ENCODE results near the gene MTFMT.

Gene MTFMT

GRCh38 chr15:65052956-65053355 is 23.5 kb upstream of the MTFMT start:
- TF ChIP-seq, protein P1, sequence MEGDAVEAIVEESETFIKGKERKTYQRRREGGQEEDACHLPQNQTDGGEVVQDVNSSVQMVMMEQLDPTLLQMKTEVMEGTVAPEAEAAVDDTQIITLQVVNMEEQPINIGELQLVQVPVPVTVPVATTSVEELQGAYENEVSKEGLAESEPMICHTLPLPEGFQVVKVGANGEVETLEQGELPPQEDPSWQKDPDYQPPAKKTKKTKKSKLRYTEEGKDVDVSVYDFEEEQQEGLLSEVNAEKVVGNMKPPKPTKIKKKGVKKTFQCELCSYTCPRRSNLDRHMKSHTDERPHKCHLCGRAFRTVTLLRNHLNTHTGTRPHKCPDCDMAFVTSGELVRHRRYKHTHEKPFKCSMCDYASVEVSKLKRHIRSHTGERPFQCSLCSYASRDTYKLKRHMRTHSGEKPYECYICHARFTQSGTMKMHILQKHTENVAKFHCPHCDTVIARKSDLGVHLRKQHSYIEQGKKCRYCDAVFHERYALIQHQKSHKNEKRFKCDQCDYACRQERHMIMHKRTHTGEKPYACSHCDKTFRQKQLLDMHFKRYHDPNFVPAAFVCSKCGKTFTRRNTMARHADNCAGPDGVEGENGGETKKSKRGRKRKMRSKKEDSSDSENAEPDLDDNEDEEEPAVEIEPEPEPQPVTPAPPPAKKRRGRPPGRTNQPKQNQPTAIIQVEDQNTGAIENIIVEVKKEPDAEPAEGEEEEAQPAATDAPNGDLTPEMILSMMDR (IDR thresholded peaks at IDR 0.05; ENCODE audit: poor library complexity, severe bottlenecking): no peak
- Histone ChIP-seq H3K27me3 (ENCODE audit: insufficient read depth, poor library complexity, severe bottlenecking) (no peaks in the 10 kb centered on the region), H3K36me3 (ENCODE audit: low read depth) (no peaks in the 10 kb centered on the region), H3K4me3 (ENCODE audit: severe bottlenecking) (no peak overlapping the region), H3K9me3 (ENCODE audit: severe bottlenecking) (no peaks in the 10 kb centered on the region), H3K27ac (ENCODE audit: poor library complexity, severe bottlenecking) (no peak overlapping the region), H3K4me1 (ENCODE audit: insufficient read depth, poor library complexity, severe bottlenecking) (no peaks in the 10 kb centered on the region)
- ATAC-seq (ENCODE audit: low read depth) (no peak), DNase-seq (ENCODE audit: low spot score) (no peak)

DNA sequence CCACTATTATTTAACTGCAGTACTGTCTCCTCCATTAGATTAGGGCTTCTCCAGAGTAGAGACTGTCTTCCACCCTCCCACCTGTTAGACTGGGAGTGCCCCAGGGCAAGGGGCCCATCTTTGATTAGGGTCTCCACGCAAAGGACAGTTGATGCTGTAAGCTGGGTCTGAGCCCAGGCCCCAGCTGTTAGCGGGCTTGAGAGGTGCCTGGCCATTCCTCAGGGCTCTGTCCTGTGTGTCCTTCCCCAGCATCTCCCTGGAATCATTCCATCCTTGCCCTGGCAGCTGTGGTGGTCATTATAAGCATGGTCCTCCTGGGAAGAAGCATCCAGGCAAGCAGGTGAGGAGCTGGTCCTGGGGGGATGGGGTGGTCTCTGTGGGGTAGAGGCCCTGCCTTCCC is 21.8 kb upstream of the MTFMT start:
- no peaks in the 10 kb centered on the region for H3K27me3 ChIP-seq (ENCODE audit: insufficient read depth, poor library complexity, severe bottlenecking)
- H3K36me3 ChIP-seq (ENCODE audit: low read depth): no peaks in the 10 kb centered on the region
- DNase-seq (ENCODE audit: low spot score) (no peak), ATAC-seq (ENCODE audit: low read depth) (no peak)
- TF ChIP-seq, protein P1 (IDR thresholded peaks at IDR 0.05; ENCODE audit: poor library complexity, severe bottlenecking): no peak
- no peak overlapping the region for H3K4me3 ChIP-seq (ENCODE audit: severe bottlenecking)
- H3K9me3 ChIP-seq (ENCODE audit: severe bottlenecking): no peaks in the 10 kb centered on the region
- H3K27ac ChIP-seq (ENCODE audit: poor library complexity, severe bottlenecking): no peak overlapping the region
- H3K4me1 ChIP-seq (ENCODE audit: insufficient read depth, poor library complexity, severe bottlenecking): no peaks in the 10 kb centered on the region

DNA sequence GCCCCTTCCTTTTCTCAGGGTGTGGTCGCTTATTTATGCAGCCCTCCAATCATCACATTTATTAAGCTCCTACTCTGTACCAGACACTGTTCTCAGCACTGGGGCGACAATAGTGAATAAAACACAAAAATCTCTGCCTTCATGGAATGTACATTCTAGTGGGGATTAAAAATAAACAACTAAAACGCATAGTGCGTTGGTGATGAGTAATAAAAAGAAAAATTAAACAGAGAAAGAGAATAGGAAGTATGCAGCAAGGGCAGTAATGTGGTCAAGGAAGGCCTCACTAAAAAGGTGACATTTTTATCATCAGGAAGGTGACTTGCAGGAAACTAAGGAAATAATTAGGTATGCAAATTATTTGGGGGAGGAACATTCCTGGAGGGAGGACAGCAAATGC is 20.8 kb upstream of the MTFMT start:
- Histone ChIP-seq H3K36me3 (ENCODE audit: low read depth) (no peaks in the 10 kb centered on the region), H3K4me1 (ENCODE audit: insufficient read depth, poor library complexity, severe bottlenecking) (no peaks in the 10 kb centered on the region), H3K4me3 (ENCODE audit: severe bottlenecking) (no peak overlapping the region), H3K27me3 (ENCODE audit: insufficient read depth, poor library complexity, severe bottlenecking) (no peaks in the 10 kb centered on the region), H3K27ac (ENCODE audit: poor library complexity, severe bottlenecking) (no peak overlapping the region), H3K9me3 (ENCODE audit: severe bottlenecking) (no peaks in the 10 kb centered on the region)
- TF ChIP-seq, protein P1 (IDR thresholded peaks at IDR 0.05; ENCODE audit: poor library complexity, severe bottlenecking): no peak
- ATAC-seq (ENCODE audit: low read depth) (no peak), DNase-seq (ENCODE audit: low spot score) (no peak)

- no peak overlapping the region for H3K27ac ChIP-seq (ENCODE audit: poor library complexity, severe bottlenecking)
- no peaks in the 10 kb centered on the region for H3K4me1 ChIP-seq (ENCODE audit: insufficient read depth, poor library complexity, severe bottlenecking)
- peak overlapping the region; percentile 10 for H3K4me3 ChIP-seq (ENCODE audit: severe bottlenecking)
- no peaks in the 10 kb centered on the region for H3K9me3 ChIP-seq (ENCODE audit: severe bottlenecking)
- H3K27me3 ChIP-seq (ENCODE audit: insufficient read depth, poor library complexity, severe bottlenecking): no peaks in the 10 kb centered on the region
- TF ChIP-seq, protein P1 (IDR thresholded peaks at IDR 0.05; ENCODE audit: poor library complexity, severe bottlenecking): no peak
- DNase-seq (ENCODE audit: low spot score): peak; percentile 98
- peak; percentile 99 for ATAC-seq (ENCODE audit: low read depth)
- no peaks in the 10 kb centered on the region for H3K36me3 ChIP-seq (ENCODE audit: low read depth)
Observed at GRCh38 chr15:65049418-65049840, 20.0 kb upstream of the MTFMT start.

DNA sequence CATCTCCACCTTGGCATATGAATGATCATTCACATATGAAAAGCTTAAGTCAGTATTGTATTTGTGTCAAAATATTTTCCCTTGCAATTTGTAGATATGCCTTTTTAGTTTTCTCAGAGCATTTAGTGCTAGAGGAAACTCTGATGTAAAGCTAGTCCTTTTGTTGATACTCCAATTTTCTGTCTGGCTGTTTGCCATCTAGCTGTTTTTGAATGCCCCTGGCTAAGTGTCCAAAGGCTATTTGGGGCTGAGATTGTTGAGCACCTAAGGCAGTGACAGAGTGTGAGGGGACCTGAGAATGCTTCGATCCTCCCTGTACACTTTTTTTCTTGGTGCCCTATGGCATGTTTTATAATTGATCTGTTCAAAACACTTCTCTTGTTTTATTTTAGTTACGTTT is 18.8 kb upstream of the MTFMT start:
- H3K27me3 ChIP-seq (ENCODE audit: insufficient read depth, poor library complexity, severe bottlenecking): no peaks in the 10 kb centered on the region
- no peak for ATAC-seq (ENCODE audit: low read depth)
- DNase-seq (ENCODE audit: low spot score): no peak
- H3K9me3 ChIP-seq (ENCODE audit: severe bottlenecking): no peaks in the 10 kb centered on the region
- no peak overlapping the region for H3K4me3 ChIP-seq (ENCODE audit: severe bottlenecking)
- H3K36me3 ChIP-seq (ENCODE audit: low read depth): no peaks in the 10 kb centered on the region
- H3K4me1 ChIP-seq (ENCODE audit: insufficient read depth, poor library complexity, severe bottlenecking): peaks cover 6% of the 10 kb centered on the region
- no peak overlapping the region for H3K27ac ChIP-seq (ENCODE audit: poor library complexity, severe bottlenecking)
- TF ChIP-seq, protein P1 (IDR thresholded peaks at IDR 0.05; ENCODE audit: poor library complexity, severe bottlenecking): no peak
